IPS DF 6.9 (cell line): ENCODE data around the gene HLA-DOB.
"Not testable (repeated sequence)": the region's sequence is repeated elsewhere in the genome, so short reads cannot be mapped to it uniquely, and the experiment has no call there.

Experiments used
- DNase-seq: peaks from one replicate; pipeline ENCODE4 v3.0.0-alpha.2; 2013; ENCODE audit warnings: low read depth, low spot score
- H3K27ac ChIP-seq: one replicate; pipeline ENCODE4 v1.5.1; 2013; ENCODE audit warnings: low read length, control low read depth
- H3K27me3 ChIP-seq: 2 replicates; pipeline ENCODE4 v1.6.1; 2013; ENCODE audit warnings: mild to moderate bottlenecking, low read length; ENCODE audit not compliant: control insufficient read depth, insufficient read depth
- H3K36me3 ChIP-seq: 2 replicates; pipeline ENCODE4 v1.6.1; 2013; ENCODE audit warnings: low read length; ENCODE audit not compliant: control insufficient read depth, insufficient read depth
- H3K4me1 ChIP-seq: 2 replicates; pipeline ENCODE4 v1.6.1; 2013; ENCODE audit warnings: low read length; ENCODE audit not compliant: control insufficient read depth, insufficient read depth
- H3K4me3 ChIP-seq: 2 replicates; pipeline ENCODE4 v1.5.1; 2013; ENCODE audit warnings: mild to moderate bottlenecking, low read length
- H3K9me3 ChIP-seq: 2 replicates; pipeline ENCODE4 v1.6.1; 2013; ENCODE audit warnings: low read length, inconsistent platforms; ENCODE audit not compliant: control insufficient read depth, insufficient read depth
- WGBS: extraction: QIAGEN DNeasy Blood & Tissue Kit; methylation state at CpG from one replicate; pipeline ENCODE4 v1.1.7; 2013; ENCODE audit warnings: mixed read lengths, missing lambda C conversion rate; ENCODE audit not compliant: insufficient read length, insufficient coverage; 5-methylcytosine and 5-hydroxymethylcytosine counted together

HLA-DOB gene

DNA sequence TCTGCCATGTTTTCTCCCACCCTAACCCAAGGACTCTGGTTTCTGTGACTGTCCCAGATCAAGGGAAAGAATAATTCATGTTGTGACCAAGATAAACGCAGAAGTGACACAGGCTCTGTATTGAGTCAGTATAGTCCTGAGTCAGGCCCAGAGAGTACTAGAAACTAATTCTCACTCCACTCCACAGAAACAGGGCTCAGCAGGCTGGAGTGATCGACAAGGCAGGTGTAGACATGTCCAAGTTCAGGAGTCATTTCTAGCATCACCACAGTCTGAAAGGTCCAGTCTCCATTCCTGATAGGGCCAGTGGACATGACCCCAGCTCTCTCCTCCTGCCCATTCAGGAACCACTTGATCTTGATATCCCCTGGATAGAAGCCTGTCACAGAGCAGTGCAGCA is 2.7 kb downstream of the HLA-DOB start:
- no peaks in the 10 kb centered on the region for H3K9me3 ChIP-seq
- no peak overlapping the region for H3K4me3 ChIP-seq
- no CpG with 5 or more reads among the region's 2 CpGs for WGBS
- DNase-seq: no peak
- no peak overlapping the region for H3K27ac ChIP-seq
- H3K4me1 ChIP-seq: no peaks in the 10 kb centered on the region
- H3K27me3 ChIP-seq: no peaks in the 10 kb centered on the region
- no peaks in the 10 kb centered on the region for H3K36me3 ChIP-seq

DNA sequence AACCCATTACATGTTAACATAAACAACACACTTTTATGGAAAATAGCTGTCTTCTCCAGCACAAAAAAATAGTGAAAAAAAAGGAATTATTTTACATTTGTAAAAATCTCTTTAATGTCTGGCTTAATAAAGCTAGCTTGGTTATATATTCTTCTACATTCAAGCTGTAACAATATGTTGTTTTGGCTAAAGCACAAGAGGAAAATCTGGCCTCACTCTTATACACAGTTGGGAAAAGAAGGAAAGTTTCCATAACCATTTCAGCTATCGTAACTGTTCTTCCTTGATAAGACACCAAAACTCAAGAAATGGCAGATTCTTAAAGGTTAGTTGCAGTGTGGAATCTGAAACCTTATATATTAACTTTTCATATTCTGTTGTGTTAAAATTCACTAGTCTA is 7.6 kb downstream of the HLA-DOB start:
- no CpG with 5 or more reads among the region's 1 CpG for WGBS
- no peaks in the 10 kb centered on the region for H3K36me3 ChIP-seq
- H3K4me3 ChIP-seq: no peak overlapping the region
- H3K4me1 ChIP-seq: peaks cover 3% of the 10 kb centered on the region; the same call in 1 of the 2 replicates
- DNase-seq: no peak
- H3K9me3 ChIP-seq: no peaks in the 10 kb centered on the region
- H3K27ac ChIP-seq: no peak overlapping the region
- H3K27me3 ChIP-seq: no peaks in the 10 kb centered on the region

DNA sequence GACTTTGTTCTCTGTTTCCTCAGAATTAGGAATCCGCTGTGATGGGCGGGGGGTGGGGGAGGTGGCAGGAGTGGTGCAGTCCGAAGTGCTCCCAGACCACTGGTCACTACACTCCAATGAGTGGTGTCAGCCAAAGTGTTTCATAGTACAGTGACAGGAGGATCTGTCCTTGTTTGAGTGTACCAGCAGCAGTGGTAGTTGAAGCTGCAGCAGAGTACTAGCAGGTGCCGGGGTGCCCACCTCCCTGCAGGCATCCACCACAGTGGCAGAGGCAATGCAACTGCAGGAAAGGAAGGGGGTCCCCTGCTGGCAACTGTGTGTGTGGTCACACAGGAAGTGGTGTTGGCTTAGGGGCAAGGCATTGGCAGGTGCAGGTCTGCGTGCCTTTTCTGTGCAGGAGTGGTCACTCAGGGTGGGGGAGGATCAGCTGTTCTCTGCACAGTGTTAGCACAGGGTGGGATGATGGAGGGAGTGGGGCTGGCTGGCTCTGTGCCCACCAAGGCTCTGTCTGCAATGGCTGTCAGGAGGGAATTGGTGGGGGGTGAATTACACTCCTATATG is 9.7 kb downstream of the HLA-DOB start:
- WGBS: no CpG with 5 or more reads among the region's 5 CpGs
- no peak for DNase-seq
- H3K27ac ChIP-seq: no peak overlapping the region
- no peaks in the 10 kb centered on the region for H3K9me3 ChIP-seq
- no peaks in the 10 kb centered on the region for H3K36me3 ChIP-seq
- H3K27me3 ChIP-seq: no peaks in the 10 kb centered on the region
- no peak overlapping the region for H3K4me3 ChIP-seq
- peaks cover 3% of the 10 kb centered on the region; the same call in 1 of the 2 replicates for H3K4me1 ChIP-seq

DNA sequence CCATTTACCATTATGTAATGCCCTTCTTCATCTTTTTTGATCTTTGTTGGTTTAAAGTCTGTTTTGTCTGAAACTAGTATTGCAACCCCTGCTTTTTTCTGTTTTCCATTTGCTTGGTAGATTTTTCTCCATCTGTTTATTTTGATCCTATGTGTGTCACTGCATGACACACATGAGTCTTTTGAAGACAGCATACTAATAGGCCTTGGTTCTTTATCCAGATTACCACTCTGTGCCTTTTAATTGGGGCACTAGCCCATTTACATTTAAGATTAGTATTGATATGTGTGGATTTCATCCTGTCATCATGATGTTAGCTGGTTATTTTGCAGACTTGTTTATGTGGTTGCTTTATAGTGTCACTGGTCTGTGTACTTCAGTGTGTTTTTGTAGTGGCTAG is 11.4 kb downstream of the HLA-DOB start:
- not testable (repeated sequence) for DNase-seq, H3K27ac ChIP-seq, H3K4me3 ChIP-seq, H3K27me3 ChIP-seq, H3K36me3 ChIP-seq, H3K9me3 ChIP-seq, H3K4me1 ChIP-seq

DNA sequence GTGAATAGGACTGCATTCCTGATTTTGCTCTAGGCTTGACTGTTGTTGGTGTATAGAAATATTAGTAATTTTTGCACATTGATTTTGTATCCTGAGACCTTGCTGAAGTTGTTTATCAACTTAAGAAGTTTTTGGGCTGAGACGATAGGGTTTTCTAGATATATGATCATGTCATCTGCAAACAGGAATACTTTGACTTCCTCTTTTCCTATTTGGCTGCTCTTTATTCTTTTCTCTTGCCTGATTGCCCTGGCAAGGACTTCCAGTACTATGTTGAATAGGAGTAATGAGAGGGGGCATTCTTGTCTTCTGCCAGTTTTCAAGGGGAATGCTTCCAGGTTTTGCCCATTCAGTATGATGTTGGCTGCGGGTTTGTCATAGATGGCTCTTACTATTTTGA is 13.4 kb downstream of the HLA-DOB start:
- no peak for DNase-seq
- no peak overlapping the region for H3K27ac ChIP-seq
- H3K4me3 ChIP-seq: no peak overlapping the region
- WGBS: no CpG with 5 or more reads among the region's 2 CpGs
- no peaks in the 10 kb centered on the region for H3K27me3 ChIP-seq
- H3K4me1 ChIP-seq: peaks cover 3% of the 10 kb centered on the region; the same call in 1 of the 2 replicates
- H3K36me3 ChIP-seq: no peaks in the 10 kb centered on the region
- H3K9me3 ChIP-seq: no peaks in the 10 kb centered on the region

DNA sequence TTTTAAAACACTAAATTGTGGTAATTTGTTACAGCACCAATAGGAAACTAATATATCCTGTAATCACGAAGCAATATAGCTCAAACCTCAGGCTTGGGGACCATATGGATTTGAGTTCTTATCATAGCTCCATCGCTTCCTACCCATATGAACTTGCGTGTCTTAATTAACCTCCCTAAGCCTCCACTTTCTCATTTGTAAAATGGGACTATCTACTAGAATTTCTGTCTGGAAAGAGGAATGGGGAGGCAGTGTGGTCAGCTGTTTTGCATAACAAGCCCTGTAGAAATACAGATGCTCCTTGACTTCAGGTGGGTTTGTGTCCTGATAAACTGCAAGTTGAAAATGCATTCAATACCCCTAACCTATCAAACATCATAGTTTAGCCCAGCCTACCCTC is 17.1 kb downstream of the HLA-DOB start:
- no peaks in the 10 kb centered on the region for H3K27me3 ChIP-seq
- DNase-seq: no peak
- H3K4me1 ChIP-seq: peaks cover 2% of the 10 kb centered on the region; the same call in 1 of the 2 replicates
- H3K9me3 ChIP-seq: no peaks in the 10 kb centered on the region
- H3K4me3 ChIP-seq: no peak overlapping the region
- no peak overlapping the region for H3K27ac ChIP-seq
- H3K36me3 ChIP-seq: no peaks in the 10 kb centered on the region
- WGBS: no CpG with 5 or more reads among the region's 3 CpGs

DNA sequence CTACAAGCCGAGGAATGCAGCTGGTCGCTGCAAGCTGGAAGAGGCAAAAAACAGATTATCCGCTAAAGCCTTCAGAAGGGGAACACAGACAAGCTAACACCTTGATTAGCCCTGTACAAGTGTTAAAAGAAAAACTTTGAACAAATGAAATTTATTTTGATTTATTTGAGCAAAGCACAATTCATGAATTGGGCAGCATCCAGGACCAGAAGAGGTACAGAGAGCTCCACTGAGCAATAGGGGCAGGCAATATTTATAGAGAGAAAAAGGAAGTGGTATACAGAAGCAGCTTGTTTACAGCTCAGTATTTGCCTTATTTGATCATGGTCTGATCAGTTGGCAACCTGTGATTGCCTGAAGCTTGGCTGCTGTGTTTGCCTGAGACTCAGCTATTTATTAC is 17.6 kb downstream of the HLA-DOB start:
- DNase-seq: no peak
- H3K27ac ChIP-seq: no peak overlapping the region
- no peaks in the 10 kb centered on the region for H3K9me3 ChIP-seq
- no peaks in the 10 kb centered on the region for H3K36me3 ChIP-seq
- peaks cover 2% of the 10 kb centered on the region; the same call in 1 of the 2 replicates for H3K4me1 ChIP-seq
- no peak overlapping the region for H3K4me3 ChIP-seq
- WGBS: no CpG with 5 or more reads among the region's 3 CpGs
- no peaks in the 10 kb centered on the region for H3K27me3 ChIP-seq

DNA sequence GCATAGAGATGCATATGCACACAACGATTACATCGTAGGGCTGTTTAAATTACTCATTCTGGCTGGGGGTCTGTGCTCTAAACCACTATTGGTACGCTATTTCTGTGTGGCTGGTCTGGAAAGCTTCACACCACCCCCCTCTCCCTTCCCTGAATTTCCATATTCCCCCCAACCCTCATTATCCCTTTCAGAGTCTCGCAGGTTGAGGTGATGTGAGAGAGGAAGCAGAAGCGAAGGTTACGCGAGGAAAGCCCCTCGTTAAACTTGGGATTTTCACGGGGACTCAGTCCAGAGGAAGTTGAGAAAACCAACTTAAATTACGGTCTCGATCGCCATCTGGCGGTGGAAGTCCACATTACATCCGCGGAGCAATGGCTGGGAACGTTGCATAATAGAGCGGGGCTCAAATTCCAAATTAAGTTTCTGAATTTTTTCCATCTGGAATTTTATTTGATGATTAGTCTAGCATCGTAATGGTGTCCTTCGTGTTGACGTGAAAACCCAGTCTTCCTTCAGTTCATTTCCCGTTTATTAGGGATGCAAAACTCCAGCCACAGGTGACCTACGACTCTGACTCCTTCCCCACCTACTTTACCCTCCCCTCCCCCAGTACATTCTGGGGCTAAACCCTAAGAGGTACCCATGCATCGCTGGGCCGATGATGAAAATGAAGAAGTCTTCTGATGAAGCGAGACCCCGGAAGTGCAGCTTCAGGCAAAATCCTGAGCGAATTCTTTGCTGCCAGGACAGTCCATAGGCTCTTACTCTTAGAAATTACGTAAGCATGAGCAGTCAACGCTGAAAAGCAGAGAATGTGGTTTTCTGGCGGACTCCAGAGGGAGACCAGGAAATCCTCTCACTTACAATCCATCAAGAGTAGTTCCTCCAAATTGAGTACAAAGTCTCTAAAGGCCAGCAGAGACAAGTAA is 19.7 kb downstream of the HLA-DOB start:
- Histone ChIP-seq H3K9me3 (no peaks in the 10 kb centered on the region), H3K27me3 (no peaks in the 10 kb centered on the region), H3K36me3 (no peaks in the 10 kb centered on the region), H3K27ac (no peak overlapping the region), H3K4me1 (peaks cover 2% of the 10 kb centered on the region; the same call in 1 of the 2 replicates), H3K4me3 (no peak overlapping the region; the same call in 1 of the 2 replicates)
- WGBS: no CpG with 5 or more reads among the region's 30 CpGs
- peak; percentile 54 for DNase-seq

DNA sequence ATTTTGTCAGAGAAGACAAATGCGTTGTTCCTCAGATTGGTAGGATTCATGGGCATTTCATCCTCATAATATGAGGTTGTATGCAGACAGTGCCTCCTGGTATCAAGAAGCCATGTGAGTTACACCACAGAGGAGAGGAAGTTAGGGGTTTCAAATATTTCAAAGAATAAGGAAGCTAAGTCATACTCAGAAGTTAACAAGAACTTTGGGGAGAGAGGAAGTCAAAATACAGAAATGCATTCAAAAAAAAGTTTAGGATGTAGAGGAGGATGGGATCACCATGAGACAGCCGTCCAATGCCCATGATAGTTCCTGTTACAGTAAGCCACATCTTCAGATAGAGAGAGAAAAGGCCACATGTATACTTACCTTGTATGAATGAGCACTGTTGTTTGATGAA is 22.3 kb downstream of the HLA-DOB start:
- peaks cover 2% of the 10 kb centered on the region; the same call in 1 of the 2 replicates for H3K4me1 ChIP-seq
- H3K36me3 ChIP-seq: no peaks in the 10 kb centered on the region
- DNase-seq: no peak
- H3K27ac ChIP-seq: no peak overlapping the region
- H3K9me3 ChIP-seq: no peaks in the 10 kb centered on the region
- no peak overlapping the region for H3K4me3 ChIP-seq
- no peaks in the 10 kb centered on the region for H3K27me3 ChIP-seq
- WGBS: no CpG with 5 or more reads among the region's 2 CpGs

DNA sequence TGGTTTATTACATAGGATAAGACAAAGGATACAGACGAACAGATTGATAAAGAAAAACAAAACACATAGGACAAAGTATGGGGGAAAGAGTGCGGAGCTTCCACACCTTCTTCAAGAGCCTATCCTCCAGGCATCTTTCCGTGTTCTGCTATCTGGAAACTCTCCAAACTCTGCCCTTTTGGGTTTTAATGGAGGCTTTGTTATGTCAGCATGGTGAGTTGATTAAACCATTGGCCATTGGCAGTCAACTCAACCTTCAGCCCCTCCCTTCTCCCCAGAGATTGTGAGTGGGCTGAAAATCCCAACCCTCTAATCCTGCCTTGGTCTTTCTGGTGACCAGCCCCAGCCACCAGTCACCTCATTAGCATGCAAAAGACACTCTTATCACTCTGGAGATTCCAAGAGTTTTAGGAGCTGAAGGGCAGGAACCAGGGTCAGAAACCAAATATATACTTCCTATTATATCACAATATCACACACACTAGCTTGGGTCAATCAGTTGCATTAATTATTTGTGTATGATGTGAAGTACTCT is 23.8 kb downstream of the HLA-DOB start:
- Histone ChIP-seq H3K36me3 (no peaks in the 10 kb centered on the region), H3K9me3 (no peaks in the 10 kb centered on the region), H3K27me3 (no peaks in the 10 kb centered on the region), H3K27ac (no peak overlapping the region), H3K4me3 (no peak overlapping the region), H3K4me1 (peaks cover 2% of the 10 kb centered on the region; the same call in 1 of the 2 replicates)
- no peak for DNase-seq
- no CpG with 5 or more reads among the region's 3 CpGs for WGBS
